T1000 (cell line): Measurements from ENCODE around the gene STING1.
"Not testable (repeated sequence)": the region's sequence is repeated elsewhere in the genome, so short reads cannot be mapped to it uniquely, and the experiment has no call there.

Experiments
- DNase-seq: peaks from one replicate; lab custom pipeline; 2025; ENCODE audit warnings: mixed read lengths; lab: John Stamatoyannopoulos, UW

The STING1 gene

DNA sequence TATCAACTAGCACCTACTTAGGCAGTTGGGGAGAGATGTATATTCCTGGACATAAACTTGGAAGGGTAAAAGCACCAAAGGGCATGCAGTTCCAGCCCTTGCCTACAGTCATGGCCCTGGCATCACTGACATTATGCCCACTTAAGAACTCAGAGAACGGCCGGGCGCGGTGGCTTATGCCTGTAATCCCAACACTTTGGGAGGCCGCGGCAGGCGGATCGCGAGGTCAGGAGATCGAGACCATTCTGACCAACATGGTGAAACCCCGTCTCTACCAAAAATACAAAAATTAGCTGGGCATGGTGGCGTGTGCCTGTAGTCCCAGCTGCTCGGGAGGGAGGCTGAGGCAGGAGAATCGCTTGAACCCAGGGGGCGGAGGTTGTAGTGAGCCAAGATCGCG is 42.1 kb downstream of the STING1 start:
- not testable (repeated sequence) for DNase-seq

- peak; percentile 82 for DNase-seq
Measured at GRCh38 chr5:139439013-139439903, 43.3 kb downstream of the STING1 start, which contains the start of gene DNAJC18. DNAJC18 (minus strand) TSS chr5:139439525; CDS start chr5:139439445, 80 bp downstream.

DNA sequence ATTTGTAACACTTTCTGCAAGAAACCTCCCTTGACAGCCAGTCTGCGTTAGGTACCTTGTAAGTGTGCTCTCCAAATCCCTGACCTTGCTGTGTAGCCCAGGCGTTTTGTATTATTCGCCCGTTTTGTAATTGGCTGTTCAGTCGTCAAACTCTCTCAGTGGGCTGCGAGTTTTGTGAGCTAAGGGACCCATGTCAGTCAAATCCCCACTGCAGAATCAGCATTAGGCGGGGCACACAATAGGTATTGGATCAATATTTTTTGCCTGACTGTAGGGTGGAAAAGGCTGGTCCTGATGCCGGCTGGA is 43.9 kb downstream of the STING1 start:
- no peak for DNase-seq

DNA sequence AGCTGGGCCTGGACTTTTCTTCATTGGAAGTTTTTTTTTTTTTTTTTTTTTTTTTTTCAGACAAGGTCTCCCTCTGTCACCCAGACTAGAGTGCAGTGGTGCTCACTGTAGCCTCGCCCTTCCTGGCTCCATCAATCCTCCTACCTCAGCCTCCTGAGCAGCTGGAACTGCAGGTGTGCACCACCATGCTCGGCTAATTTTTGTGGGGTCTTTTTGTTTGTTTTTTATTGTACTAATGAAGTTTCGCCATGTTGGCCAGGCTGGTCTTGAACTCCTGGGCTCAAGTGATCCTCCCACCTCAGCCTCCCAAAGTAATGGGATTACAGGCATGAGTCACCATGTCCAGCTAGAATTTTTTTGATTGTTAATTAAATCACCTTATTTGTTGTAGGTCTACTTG is 46.9 kb downstream of the STING1 start:
- no peak for DNase-seq

GRCh38 chr5:139431706-139432105 is 50.9 kb downstream of the STING1 start:
- DNase-seq, result no peak

DNA sequence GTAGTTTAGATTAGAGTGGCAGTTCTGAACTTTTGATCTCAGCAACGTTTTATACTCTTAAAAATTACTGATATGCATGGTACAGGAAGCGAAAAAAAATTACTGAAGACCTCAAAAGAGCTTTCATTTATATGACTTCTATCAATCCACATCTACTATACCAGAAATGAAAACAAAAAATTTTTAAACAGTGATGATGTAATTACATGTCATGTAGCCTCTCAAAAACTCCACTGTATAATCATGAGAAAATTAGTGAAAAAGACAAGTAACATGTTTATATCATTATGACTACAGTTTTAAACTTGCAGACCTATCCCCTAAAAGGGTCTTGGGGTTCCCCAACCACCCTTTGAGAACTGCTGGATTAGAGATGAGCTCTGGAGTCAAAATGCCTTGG is 52.5 kb downstream of the STING1 start:
- DNase-seq, result no peak

DNA sequence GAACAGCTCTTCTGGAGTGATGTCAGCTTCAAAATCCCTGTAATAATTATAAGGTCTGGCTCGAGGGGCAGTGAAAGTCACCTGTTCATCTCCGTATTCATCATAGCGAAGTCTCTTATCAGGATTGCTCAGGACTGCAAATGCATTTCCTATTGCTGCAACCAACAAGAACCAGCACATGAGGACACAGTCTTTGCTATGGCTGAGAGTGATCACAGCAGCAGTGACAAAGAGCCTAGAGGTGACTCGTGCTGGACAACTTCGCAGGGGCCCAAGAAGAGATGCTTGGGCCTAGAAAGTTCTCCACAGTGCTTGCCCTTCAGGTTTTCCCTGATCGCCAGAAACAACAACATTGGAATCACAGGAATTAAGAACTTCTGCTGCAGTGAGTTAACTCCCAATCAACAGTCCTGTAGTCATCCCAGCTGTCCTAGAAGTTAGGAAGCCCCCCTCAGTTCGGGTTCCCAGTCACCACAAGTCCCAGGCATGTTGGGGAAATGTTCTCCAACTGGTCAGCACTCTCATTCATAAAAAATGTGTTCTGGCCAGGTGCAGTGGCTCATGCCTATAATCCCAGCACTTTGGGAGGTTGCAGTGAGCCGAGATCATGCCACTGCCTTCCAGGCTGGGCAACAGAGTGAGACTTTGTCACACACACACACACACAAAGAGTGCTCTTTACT is 56.2 kb downstream of the STING1 start:
- no peak for DNase-seq
